Measurements from ENCODE around the gene UBE2F.
A peak's percentile ranks its signal among the peaks of the same experiment; 100 is the strongest.
"Not testable (repeated sequence)": the region's sequence is repeated elsewhere in the genome, so short reads cannot be mapped to it uniquely, and the experiment has no call there.

UBE2F gene

DNA sequence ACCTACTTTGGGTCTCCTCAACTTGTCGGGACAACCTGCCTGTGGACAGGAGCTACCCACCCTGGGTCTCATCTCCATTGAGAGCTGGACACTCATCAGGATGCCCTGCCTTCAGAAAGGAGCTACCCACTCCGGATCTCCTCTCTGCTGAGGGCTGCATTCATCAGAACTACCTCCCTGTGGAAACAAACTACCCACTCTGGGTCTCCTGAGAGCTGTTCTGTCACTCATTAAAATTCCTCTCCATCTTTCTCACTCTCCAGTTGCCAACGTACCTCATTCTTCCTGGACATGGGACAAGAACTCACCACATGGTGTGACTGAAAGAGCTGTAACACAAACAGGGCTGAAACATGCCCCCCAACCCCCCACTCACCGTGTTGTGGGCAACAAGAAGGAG lies 22.5 kb upstream of the UBE2F start:
- no peak for DNase-seq (ENCODE audit: low read depth)

- DNase-seq (ENCODE audit: low read depth) = no peak
Observed at GRCh38 chr2:237946423-237946822, 20.4 kb upstream of the UBE2F start.

DNA sequence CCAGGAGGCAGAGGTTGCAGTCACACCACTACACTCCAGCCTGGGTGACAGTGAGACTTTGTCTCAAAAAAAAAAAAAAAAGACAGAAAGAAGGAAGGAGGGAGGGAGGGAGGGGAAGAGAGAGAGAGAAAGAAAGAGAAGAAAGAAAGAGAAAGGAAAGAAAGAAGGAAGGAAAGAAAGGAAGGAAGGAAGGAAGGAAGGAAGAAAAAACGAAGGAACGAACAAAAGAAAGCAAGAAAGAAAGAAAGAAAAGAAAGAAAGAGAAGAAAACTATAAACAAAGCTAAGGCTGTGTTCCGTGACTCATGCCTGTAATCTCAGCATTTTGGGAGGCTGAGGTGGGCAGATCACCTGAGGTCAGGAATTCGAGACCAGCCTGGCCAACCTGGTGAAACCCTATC lies 15.5 kb upstream of the UBE2F start:
- DNase-seq (ENCODE audit: low read depth) = not testable (repeated sequence)

- no peak for DNase-seq (ENCODE audit: low read depth)
Observed at GRCh38 chr2:237951878-237952277, 14.9 kb upstream of the UBE2F start.

GRCh38 chr2:237952851-237953250 lies 14.0 kb upstream of the UBE2F start:
- no peak for DNase-seq (ENCODE audit: low read depth)

GRCh38 chr2:237955640-237956401 lies 11.0 kb upstream of the UBE2F start:
- DNase-seq (ENCODE audit: low read depth) = no peak

- DNase-seq (ENCODE audit: low read depth) = no peak
Observed at GRCh38 chr2:237956402-237956736, 10.4 kb upstream of the UBE2F start.

DNA sequence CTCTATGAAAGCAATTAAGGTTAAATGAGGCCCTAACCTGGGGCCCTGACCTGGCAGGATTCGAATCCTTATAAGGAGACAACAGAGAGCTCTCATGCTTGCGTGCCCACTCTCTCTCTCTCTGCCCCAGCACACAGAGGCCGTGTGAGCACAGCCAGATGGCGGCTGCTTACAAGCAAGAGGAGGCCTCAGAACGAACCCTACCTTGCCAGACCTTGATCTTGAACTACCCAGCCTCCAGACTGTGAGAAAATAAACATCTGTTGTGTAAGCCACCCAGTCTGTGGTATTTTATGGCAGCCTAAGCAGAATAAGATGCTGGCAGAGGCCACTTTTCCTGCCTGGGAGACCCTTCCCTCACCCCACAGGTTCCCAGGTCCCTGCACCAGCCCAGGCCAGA lies 5.2 kb upstream of the UBE2F start:
- no peak for DNase-seq (ENCODE audit: low read depth)

- DNase-seq (ENCODE audit: low read depth) = no peak
Observed at GRCh38 chr2:237962432-237963084, 4.3 kb upstream of the UBE2F start.

- DNase-seq (ENCODE audit: low read depth) = not testable (repeated sequence)
Observed at GRCh38 chr2:237963490-237963991, 3.3 kb upstream of the UBE2F start.

- no peak for DNase-seq (ENCODE audit: low read depth)
Observed at GRCh38 chr2:237964194-237964577, 2.6 kb upstream of the UBE2F start.

GRCh38 chr2:237964578-237965404 lies 2.0 kb upstream of the UBE2F start:
- DNase-seq (ENCODE audit: low read depth) = peak; percentile 53

DNA sequence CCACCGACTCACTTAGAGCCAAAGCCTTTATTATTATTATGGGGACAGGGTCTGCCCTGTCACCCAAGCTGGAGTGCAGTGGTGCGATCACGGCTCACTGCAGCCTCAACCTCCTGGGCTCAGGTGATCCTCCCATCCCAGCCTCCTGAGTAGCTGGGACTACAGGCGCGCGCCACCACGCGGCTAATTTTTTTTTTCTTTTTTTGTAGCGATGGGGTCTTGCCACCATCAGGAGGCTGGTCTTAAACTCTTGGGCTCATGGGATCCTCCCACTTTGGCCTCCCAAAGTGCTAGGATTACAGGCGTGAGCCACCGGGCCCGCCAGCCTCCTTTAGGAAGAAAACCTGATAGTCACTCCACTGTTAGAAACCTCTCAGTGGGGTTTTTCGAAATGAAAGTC lies 970 bp upstream of the UBE2F start:
- DNase-seq (ENCODE audit: low read depth) = not testable (repeated sequence)

GRCh38 chr2:237966250-237966564 lies 607 bp upstream of the UBE2F start:
- no peak for DNase-seq (ENCODE audit: low read depth)

DNA sequence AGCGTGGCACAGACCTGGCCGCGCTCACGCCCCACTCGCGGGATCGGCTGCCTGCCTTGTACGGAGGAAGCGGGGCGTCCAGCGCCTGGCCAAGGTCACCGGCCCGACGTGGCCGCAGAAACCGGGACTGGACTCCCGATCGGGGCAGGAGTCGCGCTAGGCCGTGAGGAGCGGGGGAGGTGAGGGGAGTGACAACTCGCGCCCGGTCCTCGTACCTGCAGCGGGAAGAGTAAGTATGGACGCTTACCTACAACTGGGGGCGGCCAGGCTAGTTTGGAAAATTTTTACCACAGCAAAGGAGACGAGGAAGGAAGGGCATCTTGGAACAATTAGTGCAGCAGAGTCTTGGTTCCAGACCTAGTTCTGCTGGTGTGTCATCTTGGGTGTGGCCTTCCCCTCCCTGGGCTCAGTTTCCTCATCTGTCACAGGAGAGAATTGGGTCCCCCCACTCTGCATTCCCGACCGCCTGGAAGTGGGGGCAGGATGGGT lies 693 bp downstream of the UBE2F start:
- peak; percentile 35 for DNase-seq (ENCODE audit: low read depth)

GRCh38 chr2:237968048-237968862 lies 1.4 kb downstream of the UBE2F start:
- DNase-seq (ENCODE audit: low read depth) = peak; percentile 23

- DNase-seq (ENCODE audit: low read depth) = no peak
Observed at GRCh38 chr2:237971661-237972060, 4.8 kb downstream of the UBE2F start.

- DNase-seq (ENCODE audit: low read depth) = no peak
Observed at GRCh38 chr2:237972211-237972610, 5.4 kb downstream of the UBE2F start.

- DNase-seq (ENCODE audit: low read depth) = no peak
Observed at GRCh38 chr2:237972936-237973335, 6.1 kb downstream of the UBE2F start.

DNA sequence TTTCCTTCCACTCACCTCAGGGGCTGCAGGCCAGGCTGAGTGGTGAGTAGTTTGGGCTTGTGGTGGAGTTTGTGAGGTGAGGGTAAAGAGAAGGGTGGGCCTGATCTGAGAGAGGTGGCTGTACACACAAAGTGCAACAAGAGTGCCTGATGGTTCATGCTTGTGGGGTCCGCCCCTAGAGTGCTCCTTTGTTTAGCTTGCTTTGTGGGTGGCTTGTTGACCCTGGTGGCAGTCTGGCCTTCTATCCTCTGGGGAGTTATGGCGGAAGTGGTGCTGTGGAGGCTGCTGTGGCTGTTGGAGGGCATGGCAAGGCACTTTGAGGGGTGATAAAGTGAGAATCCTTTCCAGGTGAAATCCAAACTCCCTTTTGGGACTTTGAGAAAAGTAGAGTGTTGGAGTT lies 10.6 kb downstream of the UBE2F start:
- DNase-seq (ENCODE audit: low read depth) = no peak

- no peak for DNase-seq (ENCODE audit: low read depth)
Observed at GRCh38 chr2:237978058-237978712, 11.4 kb downstream of the UBE2F start.
